Natural killer cell (primary cell): Measurements from ENCODE around the gene NIT2. TPM values are rescaled to one million over a fixed set of nuclear protein-coding genes. Genes with fewer than 3 reads are reported as not detected.
A peak's percentile ranks its signal among the peaks of the same experiment; 100 is the strongest.
"Not testable (repeated sequence)": the region's sequence is repeated elsewhere in the genome, so short reads cannot be mapped to it uniquely, and the experiment has no call there.

Experiments
- ATAC-seq, 3 donors: fragments of 150-1000 bp in 2 of 3; fragments of 200-7000 bp in 1 of 3; cut with Tn5 transposase; 1 replicate in 1 of 3; 2 replicates in 2 of 3; pipeline ENCODE4 v1.10.0; 2021; ENCODE audit warnings: mild to moderate bottlenecking in 2 of 3, moderate library complexity in 2 of 3
- DNase-seq, 2 donors: peaks; one replicate each; pipeline versions ENCODE4 v3.0.0 to v3.0.0-alpha.2; 2013 to 2021; ENCODE audit warnings: mixed read lengths in 1 of 2
- H3K27ac ChIP-seq: one replicate; pipeline ENCODE4 v1.5.1; 2013; ENCODE audit warnings: mild to moderate bottlenecking, low read length
- H3K27me3 ChIP-seq: one replicate; pipeline ENCODE4 v1.6.1; 2013; ENCODE audit warnings: low read length; ENCODE audit not compliant: control insufficient read depth, insufficient read depth
- H3K36me3 ChIP-seq: one replicate; pipeline ENCODE4 v1.6.1; 2013; ENCODE audit warnings: low read length; ENCODE audit not compliant: control insufficient read depth, insufficient read depth
- H3K4me1 ChIP-seq: one replicate; pipeline ENCODE4 v1.6.1; 2013; ENCODE audit warnings: low read length; ENCODE audit not compliant: control insufficient read depth, insufficient read depth
- H3K4me3 ChIP-seq: one replicate; pipeline ENCODE4 v1.5.1; 2013; ENCODE audit warnings: low read length
- H3K9me3 ChIP-seq: one replicate; pipeline ENCODE4 v1.6.1; 2013; ENCODE audit warnings: low read length; ENCODE audit not compliant: control insufficient read depth, insufficient read depth
- H3K27ac Mint-ChIP-seq, 2 donors: one replicate each; pipeline ENCODE4 v1.8.0; 2022; ENCODE audit warnings: mild to moderate bottlenecking in 2 of 2, mixed read lengths in 2 of 2, moderate library complexity in 1 of 2
- H3K27me3 Mint-ChIP-seq, 2 donors: one replicate each; pipeline ENCODE4 v1.8.0; 2022; ENCODE audit warnings: low read depth in 2 of 2, mixed read lengths in 2 of 2
- H3K36me3 Mint-ChIP-seq: one replicate; pipeline ENCODE4 v1.8.0; 2022; ENCODE audit warnings: mixed read lengths
- H3K4me1 Mint-ChIP-seq, 2 donors: one replicate each; pipeline ENCODE4 v1.8.0; 2022; ENCODE audit warnings: mixed read lengths in 2 of 2
- H3K4me3 Mint-ChIP-seq: one replicate; pipeline ENCODE4 v1.8.0; 2022; ENCODE audit warnings: mild to moderate bottlenecking, moderate library complexity, mixed read lengths
- H3K9me3 Mint-ChIP-seq, 2 donors: one replicate each; pipeline ENCODE4 v1.8.0; 2022; ENCODE audit warnings: mixed read lengths in 2 of 2
- CTCF ChIP-seq: fragments of 200-600 bp; IDR thresholded peaks from one replicate; pipeline ENCODE4 v1.8.0; 2022; ENCODE audit warnings: antibody characterized with exemption
- WGBS: methylation state at CpG from one replicate; pipeline ENCODE4 v1.1.7; 2013; ENCODE audit warnings: missing lambda C conversion rate; ENCODE audit not compliant: insufficient coverage; 5-methylcytosine and 5-hydroxymethylcytosine counted together
- intact Hi-C: fragments of 100-400 bp; cut with micrococcal nuclease; formaldehyde crosslinking; loops from one replicate; pipeline ENCODE4 v1.14.2; 2022
- total RNA-seq, 4 donors: library from RNA; stranded (reverse); fragments of 120-200 nt in 1 of 4; gene quantifications; one replicate each; pipeline versions ENCODE4 v1.2.3 to v1.2.4, GENCODE V29; 2013 to 2022

NIT2 gene
- total RNA-seq, 3 donors from 2014 or later (not counting 1 experiment from before 2014, with no cell fraction given) = 21.5 to 25.1 (median 24.1) TPM

- H3K36me3 Mint-ChIP-seq = no peaks in the 10 kb centered on the region
- intact Hi-C loops = loop anchor here (1.0 kb wide), 1 partner anchor 67 kb away; the partner anchor contains the start of genes LNP1 and TOMM70
Measured at GRCh38 chr3:100333970-100334487, 528 bp upstream of the NIT2 start.

GRCh38 chr3:100335434-100335833, 877 bp downstream of the NIT2 start:
- peak; percentile 16 to 30 for DNase-seq
- H3K27me3 ChIP-seq = no peaks in the 10 kb centered on the region
- no peaks in the 10 kb centered on the region for H3K36me3 ChIP-seq
- Mint-ChIP-seq H3K9me3 (no peaks in the 10 kb centered on the region), H3K27ac (peak overlapping the region; percentile 86 to 88), H3K27me3 (no peaks in the 10 kb centered on the region), H3K4me3 (peak overlapping the region; percentile 95), H3K4me1 (peaks cover 8 to 29% of the 10 kb centered on the region in 2 donors), H3K36me3 (no peaks in the 10 kb centered on the region)
- H3K4me3 ChIP-seq = peak overlapping the region; percentile 70
- peak; percentile 27 to 51 (median 36) for ATAC-seq
- intact Hi-C loops = no loop called here
- H3K27ac ChIP-seq = peak overlapping the region; percentile 60
- TF ChIP-seq CTCF = no peak
- no peaks in the 10 kb centered on the region for H3K9me3 ChIP-seq
- peaks cover 21% of the 10 kb centered on the region for H3K4me1 ChIP-seq
- WGBS = 76% methylated on average over 14 of the region's 14 CpGs

More at GRCh38 chr3:100333970-100334487, 528 bp upstream of the NIT2 start:
- no peaks in the 10 kb centered on the region for H3K27me3 ChIP-seq
- no peaks in the 10 kb centered on the region for H3K9me3 ChIP-seq
- H3K4me3 ChIP-seq = peak overlapping the region; percentile 67
- H3K4me1 ChIP-seq = peaks cover 21% of the 10 kb centered on the region
- H3K4me3 Mint-ChIP-seq = peak overlapping the region; percentile 66
- H3K27ac Mint-ChIP-seq = peak overlapping the region; percentile 45 to 88
- H3K27me3 Mint-ChIP-seq = no peaks in the 10 kb centered on the region
- no peaks in the 10 kb centered on the region for H3K36me3 ChIP-seq
- peaks cover 8 to 27% of the 10 kb centered on the region in 2 donors for H3K4me1 Mint-ChIP-seq
- ATAC-seq (peak in 2 of 3 donors; percentile 10 to 13), DNase-seq (no peak)
- no peak for TF ChIP-seq CTCF
- 38% methylated on average over 14 of the region's 14 CpGs for WGBS
- H3K9me3 Mint-ChIP-seq = no peaks in the 10 kb centered on the region
- peak overlapping the region; percentile 62 for H3K27ac ChIP-seq

- H3K36me3 ChIP-seq, H3K27me3 ChIP-seq, H3K27me3 Mint-ChIP-seq, DNase-seq, H3K4me3 ChIP-seq, H3K9me3 Mint-ChIP-seq, H3K27ac ChIP-seq, intact Hi-C loops, H3K9me3 ChIP-seq, H3K36me3 Mint-ChIP-seq, ATAC-seq: not testable (repeated sequence)
- Mint-ChIP-seq H3K4me3 (peak overlapping the region; percentile 40), H3K4me1 (peaks cover 8 to 29% of the 10 kb centered on the region in 2 donors), H3K27ac (peak overlapping the region; percentile 86 to 88)
- peaks cover 21% of the 10 kb centered on the region for H3K4me1 ChIP-seq
- WGBS = 97% methylated on average over 9 of the region's 10 CpGs
Measured at GRCh38 chr3:100336229-100336628, 1.7 kb downstream of the NIT2 start.

GRCh38 chr3:100338911-100339310, 4.4 kb downstream of the NIT2 start:
- H3K36me3 ChIP-seq = peaks cover 17% of the 10 kb centered on the region
- Mint-ChIP-seq H3K27me3 (no peaks in the 10 kb centered on the region), H3K9me3 (no peaks in the 10 kb centered on the region), H3K4me3 (no peak overlapping the region), H3K27ac (peak overlapping the region in 1 of 2 donors; percentile 69), H3K36me3 (peaks cover 21% of the 10 kb centered on the region), H3K4me1 (peaks cover 8 to 28% of the 10 kb centered on the region in 2 donors)
- ATAC-seq (no peak), DNase-seq (no peak)
- no peaks in the 10 kb centered on the region for H3K27me3 ChIP-seq
- no peak overlapping the region for H3K4me3 ChIP-seq
- WGBS = 90% methylated on average over 10 of the region's 10 CpGs
- no peak overlapping the region for H3K27ac ChIP-seq
- no peak for TF ChIP-seq CTCF
- intact Hi-C loops = no loop called here
- H3K9me3 ChIP-seq = no peaks in the 10 kb centered on the region
- peaks cover 17% of the 10 kb centered on the region for H3K4me1 ChIP-seq
